Breast epithelium (tissue), 4 donors: ENCODE measurements around the gene PIP4P1. TPM values are rescaled to one million over a fixed set of nuclear protein-coding genes. Genes with fewer than 3 reads are reported as not detected.

Experiments
- DNase-seq, 2 donors: peaks; one replicate each; pipeline ENCODE4 v3.0.0-alpha.2; 2019; ENCODE audit warnings: low spot score in 2 of 2
- H3K27ac ChIP-seq, 2 donors: fragments of 200-600 bp; sonication (generic) in 1 of 2; one replicate each; pipeline ENCODE4 v1.5.1; 2016 to 2019; ENCODE audit warnings: mild to moderate bottlenecking in 1 of 2
- H3K27me3 ChIP-seq, 2 donors: fragments of 200-600 bp; sonication (generic) in 1 of 2; one replicate each; pipeline versions ENCODE4 v1.5.1 to v1.6.0; 2017 to 2019; ENCODE audit warnings: control low read depth in 1 of 2, mild to moderate bottlenecking in 1 of 2
- H3K36me3 ChIP-seq: fragments of 200-600 bp; one replicate; pipeline ENCODE4 v1.5.1; 2019
- H3K4me1 ChIP-seq, 2 donors: fragments of 200-600 bp; sonication (generic); one replicate each; pipeline ENCODE4 v1.5.1; 2016 to 2019; ENCODE audit warnings: control low read depth in 1 of 2
- H3K4me3 ChIP-seq, 3 donors: fragments of 200-600 bp; sonication (generic); 1 replicate in 2 of 3; 2 replicates in 1 of 3; pipeline ENCODE4 v1.5.1; 2016 to 2019; ENCODE audit warnings: mild to moderate bottlenecking in 3 of 3, moderate library complexity in 2 of 3
- H3K9me3 ChIP-seq, 2 donors: fragments of 200-600 bp; sonication (generic) in 1 of 2; one replicate each; pipeline ENCODE4 v1.5.1; 2016 to 2019; ENCODE audit warnings: control low read depth in 1 of 2
- CTCF ChIP-seq, 3 donors: fragments of 450-650 bp; IDR thresholded peaks; one replicate each; pipeline ENCODE4 v1.5.1; 2016 to 2017; ENCODE audit warnings: antibody characterized with exemption in 3 of 3, mild to moderate bottlenecking in 3 of 3, moderate library complexity in 3 of 3
- POLR2A ChIP-seq: fragments of 450-650 bp; IDR thresholded peaks from one replicate; pipeline ENCODE4 v1.6.1; 2016; ENCODE audit warnings: antibody characterized with exemption, mild to moderate bottlenecking, moderate library complexity
- POLR2AphosphoS5 ChIP-seq, 3 donors: sonication (generic); formaldehyde crosslinking; IDR thresholded peaks; one replicate each; pipeline ENCODE4 v1.6.1; 2017; ENCODE audit warnings: antibody characterized with exemption in 3 of 3
- intact Hi-C: fragments of 100-400 bp; cut with DNase I; formaldehyde crosslinking; loops from one replicate; pipeline ENCODE4 v1.15.1; 2023; ENCODE audit warnings: low total_unique reads
- total RNA-seq, 3 donors: library from RNA; depleted of rRNA; stranded (reverse); fragments of >200 nt; gene quantifications; one replicate each; pipeline ENCODE4 v1.1.0, GENCODE V29; 2016

The PIP4P1 gene
- total RNA-seq, 3 donors from 2014 or later, result 23.6 to 34.1 (median 29.9) TPM

GRCh38 chr14:20413744-20414082 is 47.5 kb downstream of the PIP4P1 start:
- Histone ChIP-seq H3K9me3 (no peaks in the 10 kb centered on the region), H3K36me3 (no peaks in the 10 kb centered on the region), H3K27ac (peak overlapping the region; percentile 95 to 97), H3K27me3 (no peaks in the 10 kb centered on the region), H3K4me3 (peak overlapping the region; percentile 79 to 86 (median 81)), H3K4me1 (peaks cover 2 to 4% of the 10 kb centered on the region in 2 donors)
- intact Hi-C loops, result loop anchor here (5.0 kb wide), 1 partner anchor 194 kb away; no protein-coding TSS in a partner anchor
- no peak for DNase-seq
- TF ChIP-seq POLR2A (no peak), POLR2AphosphoS5 (IDR thresholded peaks at IDR 0.05) (no peak), CTCF (IDR thresholded peaks at IDR 0.05) (no peak)

GRCh38 chr14:20412876-20413743 is 48.1 kb downstream of the PIP4P1 start, which contains the start of gene TEP1:
TEP1 (minus strand) TSS chr14:20413501; CDS start chr14:20408439, 5,062 bp downstream.
- DNase-seq, result peak; percentile 85 to 92
- peak within 1 kb of the TSS; percentile 95 to 97 for H3K27ac ChIP-seq
- H3K4me3 ChIP-seq, result peak within 1 kb of the TSS; percentile 79 to 86 (median 81)
- TF ChIP-seq POLR2AphosphoS5 (IDR thresholded peaks at IDR 0.05) (peak in 2 of 3 donors; percentile 65 to 74), CTCF (IDR thresholded peaks at IDR 0.05) (peak in 2 of 3 donors; percentile 17 to 20), POLR2A (peak; percentile 53)
- peaks cover 2 to 4% of the 10 kb centered on the region in 2 donors for H3K4me1 ChIP-seq
- no peaks in the 10 kb centered on the region for H3K9me3 ChIP-seq
- intact Hi-C loops, result loop anchor here (5.0 kb wide), 1 partner anchor 194 kb away; no protein-coding TSS in a partner anchor
- H3K27me3 ChIP-seq, result no peaks in the 10 kb centered on the region
- no peaks in the 10 kb centered on the region for H3K36me3 ChIP-seq

GRCh38 chr14:20412411-20412810 is 48.8 kb downstream of the PIP4P1 start:
- intact Hi-C loops, result loop anchor here (5.0 kb wide), 1 partner anchor 195 kb away; no protein-coding TSS in a partner anchor
- no peak for TF ChIP-seq POLR2AphosphoS5 (IDR thresholded peaks at IDR 0.05)
- no peak for TF ChIP-seq POLR2A
- TF ChIP-seq CTCF (IDR thresholded peaks at IDR 0.05), result no peak
- no peak for DNase-seq
- Histone ChIP-seq H3K4me1 (peaks cover 2 to 4% of the 10 kb centered on the region in 2 donors), H3K36me3 (no peaks in the 10 kb centered on the region), H3K27ac (peak overlapping the region; percentile 95 to 97), H3K4me3 (peak overlapping the region; percentile 79 to 86 (median 81)), H3K27me3 (no peaks in the 10 kb centered on the region), H3K9me3 (no peaks in the 10 kb centered on the region)

- TF ChIP-seq CTCF (IDR thresholded peaks at IDR 0.05), result no peak
- TF ChIP-seq POLR2AphosphoS5 (IDR thresholded peaks at IDR 0.05), result no peak
- TF ChIP-seq POLR2A, result no peak
- Histone ChIP-seq H3K27me3 (no peaks in the 10 kb centered on the region), H3K9me3 (no peaks in the 10 kb centered on the region), H3K4me1 (peaks cover 2 to 4% of the 10 kb centered on the region in 2 donors), H3K36me3 (no peaks in the 10 kb centered on the region), H3K27ac (no peak overlapping the region), H3K4me3 (no peak overlapping the region)
- no peak for DNase-seq
- intact Hi-C loops, result no loop called here
Measured at GRCh38 chr14:20409226-20409625, 52.0 kb downstream of the PIP4P1 start.

Other genes starting within 250 kb of the PIP4P1 start
- gene OR11H6, start 237.7 kb downstream of the PIP4P1 start, total RNA-seq, result not detected
- gene OR11H7, start 232.5 kb downstream of the PIP4P1 start, total RNA-seq, result not detected
- not detected for gene OR11H4, start 222.1 kb downstream of the PIP4P1 start, total RNA-seq
- 10 to 100 TPM; 10.1 to 21.0 (median 16.2) TPM for gene TTC5, start 155.5 kb downstream of the PIP4P1 start, total RNA-seq
- gene CCNB1IP1, start 128.2 kb downstream of the PIP4P1 start, total RNA-seq, result 10 to 100 TPM; 65.8 to 78.3 (median 65.9) TPM
- 10 to 100 TPM; 14.7 to 20.0 (median 17.9) TPM for gene PARP2, start 117.8 kb downstream of the PIP4P1 start, total RNA-seq
- 10 to 100 TPM; 21.3 to 34.5 (median 27.2) TPM for gene TEP1, start 47.9 kb downstream of the PIP4P1 start, total RNA-seq
- gene KLHL33, start 25.3 kb downstream of the PIP4P1 start, total RNA-seq, result under 1 TPM; 0.29 to 0.64 (median 0.33) TPM
- gene OSGEP, start 6.6 kb downstream of the PIP4P1 start, total RNA-seq, result 10 to 100 TPM; 38.1 to 66.9 (median 57.5) TPM
- 100 to 1,000 TPM; 129 to 165 (median 150) TPM for gene APEX1, start 6.2 kb downstream of the PIP4P1 start, total RNA-seq
- gene PNP, start 8.0 kb upstream of the PIP4P1 start, total RNA-seq, result 10 to 100 TPM; 26.4 to 60.0 (median 38.8) TPM
- not detected for gene RNASE10, start 44.1 kb upstream of the PIP4P1 start, total RNA-seq
- gene RNASE9, start 99.6 kb upstream of the PIP4P1 start, total RNA-seq, result not detected
- not detected for gene RNASE11, start 126.6 kb upstream of the PIP4P1 start, total RNA-seq
- not detected for gene RNASE12, start 129.9 kb upstream of the PIP4P1 start, total RNA-seq
- not detected for gene OR6S1, start 180.3 kb upstream of the PIP4P1 start, total RNA-seq
- 100 to 1,000 TPM; 165 to 367 (median 177) TPM for gene RNASE4, start 223.1 kb upstream of the PIP4P1 start, total RNA-seq
- 10 to 100 TPM; 49.2 to 59.8 (median 55.5) TPM for gene ANG, start 227.3 kb upstream of the PIP4P1 start, total RNA-seq